Measurements from ENCODE around the gene NDUFA13. TPM values are rescaled to one million over a fixed set of nuclear protein-coding genes. Genes with fewer than 3 reads are reported as not detected.

The NDUFA13 gene
- total and polyA plus RNA-seq, 12 donors, result 856 to 1,278 (median 1,153) TPM

DNA sequence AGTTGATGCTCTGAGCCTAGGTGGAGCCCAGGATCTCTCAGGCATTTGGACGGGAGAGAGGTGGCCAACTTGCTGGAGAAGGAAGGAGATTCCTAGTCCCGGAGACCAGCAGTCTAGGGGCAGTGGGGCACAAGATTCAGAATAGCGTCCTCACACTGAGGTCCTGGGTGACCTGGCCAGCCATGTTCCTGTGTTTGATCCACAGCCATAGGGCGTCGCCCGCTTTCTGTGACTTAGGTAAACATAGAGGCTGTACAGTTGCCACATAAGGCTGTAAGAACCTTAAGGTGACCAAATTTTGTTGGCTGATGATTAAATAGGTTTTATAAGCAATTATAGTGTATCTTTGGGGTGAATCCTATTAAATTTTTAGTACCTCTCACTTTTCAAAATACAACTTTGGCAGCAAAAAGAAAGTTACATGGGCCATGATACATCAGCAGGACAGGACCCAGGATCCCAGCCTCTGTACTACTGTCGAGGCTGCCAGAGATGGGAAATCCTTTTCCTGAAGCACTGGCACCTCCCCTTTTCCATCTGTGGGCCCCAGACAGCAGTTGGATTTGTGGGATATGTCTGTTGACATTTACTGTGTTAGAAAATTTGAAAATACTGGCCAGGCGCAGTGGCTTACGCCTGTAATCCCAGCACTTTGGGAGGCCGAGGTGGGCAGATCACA, 38.2 kb upstream of the NDUFA13 start:
- DNase-seq, result no peak
- H3K27ac ChIP-seq, result no peak overlapping the region
- intact Hi-C loops (cut with DNase I), result loop anchor here in 2 of 10 donors (5.0 to 10.0 kb wide), 2 partner anchors 63 to 76 kb away; no protein-coding TSS in a partner anchor
- peaks cover 0 to 47% (median 21%) of the 10 kb centered on the region in 9 donors for H3K4me1 ChIP-seq
- H3K4me3 ChIP-seq, result no peak overlapping the region
- H3K9me3 ChIP-seq, result no peaks in the 10 kb centered on the region
- H3K36me3 ChIP-seq, result peaks cover 0 to 56% (median 0%) of the 10 kb centered on the region in 9 donors
- no peak for ATAC-seq
- TF ChIP-seq, protein P1, sequence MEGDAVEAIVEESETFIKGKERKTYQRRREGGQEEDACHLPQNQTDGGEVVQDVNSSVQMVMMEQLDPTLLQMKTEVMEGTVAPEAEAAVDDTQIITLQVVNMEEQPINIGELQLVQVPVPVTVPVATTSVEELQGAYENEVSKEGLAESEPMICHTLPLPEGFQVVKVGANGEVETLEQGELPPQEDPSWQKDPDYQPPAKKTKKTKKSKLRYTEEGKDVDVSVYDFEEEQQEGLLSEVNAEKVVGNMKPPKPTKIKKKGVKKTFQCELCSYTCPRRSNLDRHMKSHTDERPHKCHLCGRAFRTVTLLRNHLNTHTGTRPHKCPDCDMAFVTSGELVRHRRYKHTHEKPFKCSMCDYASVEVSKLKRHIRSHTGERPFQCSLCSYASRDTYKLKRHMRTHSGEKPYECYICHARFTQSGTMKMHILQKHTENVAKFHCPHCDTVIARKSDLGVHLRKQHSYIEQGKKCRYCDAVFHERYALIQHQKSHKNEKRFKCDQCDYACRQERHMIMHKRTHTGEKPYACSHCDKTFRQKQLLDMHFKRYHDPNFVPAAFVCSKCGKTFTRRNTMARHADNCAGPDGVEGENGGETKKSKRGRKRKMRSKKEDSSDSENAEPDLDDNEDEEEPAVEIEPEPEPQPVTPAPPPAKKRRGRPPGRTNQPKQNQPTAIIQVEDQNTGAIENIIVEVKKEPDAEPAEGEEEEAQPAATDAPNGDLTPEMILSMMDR (IDR thresholded peaks at IDR 0.05), result no peak
- 92 to 93% methylated on average over 10 of the region's 10 CpGs for WGBS, 2 donors
- H3K27me3 ChIP-seq, result no peaks in the 10 kb centered on the region

DNA sequence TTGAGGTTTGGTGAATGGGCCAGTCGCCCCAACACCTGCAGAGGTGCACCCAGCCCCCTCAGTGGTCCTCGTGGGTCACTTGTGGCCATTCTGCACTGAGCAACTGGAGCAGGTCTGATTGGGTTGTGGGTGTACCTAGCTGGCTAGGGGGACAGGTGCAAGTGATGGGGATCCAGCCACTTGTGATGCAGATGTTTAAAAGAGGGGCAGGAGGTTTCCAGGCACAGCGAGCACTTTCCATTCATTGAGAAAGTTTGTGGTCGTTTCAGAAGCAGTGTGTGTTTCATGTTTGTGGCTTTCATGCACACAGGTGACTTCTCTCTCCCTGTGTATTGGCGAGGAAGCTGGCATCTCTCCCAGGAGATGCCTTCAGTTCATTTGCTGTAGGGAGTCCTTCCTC, 35.3 kb upstream of the NDUFA13 start:
- TF ChIP-seq, protein P1 (IDR thresholded peaks at IDR 0.05), result no peak
- 82 to 88% methylated on average over 5 of the region's 5 CpGs for WGBS, 2 donors
- no peaks in the 10 kb centered on the region for H3K27me3 ChIP-seq
- ATAC-seq (no peak), DNase-seq (no peak)
- peaks cover 0 to 46% (median 0%) of the 10 kb centered on the region in 9 donors for H3K36me3 ChIP-seq
- no peak overlapping the region for H3K27ac ChIP-seq
- intact Hi-C loops (cut with DNase I), result loop anchor here in 1 of 10 donors (10.0 kb wide), 1 partner anchor 76 kb away; the partner anchor contains the start of gene GATAD2A
- peaks cover 7 to 43% (median 22%) of the 10 kb centered on the region in 9 donors for H3K4me1 ChIP-seq
- no peaks in the 10 kb centered on the region for H3K9me3 ChIP-seq
- H3K4me3 ChIP-seq, result no peak overlapping the region

GRCh38 chr19:19482809-19483596, 33.0 kb upstream of the NDUFA13 start:
- intact Hi-C loops (cut with DNase I), result loop anchor here in 1 of 10 donors (10.0 kb wide), 1 partner anchor 78 kb away; the partner anchor contains the start of gene GATAD2A
- TF ChIP-seq, protein P1 (IDR thresholded peaks at IDR 0.05), result no peak
- no peaks in the 10 kb centered on the region for H3K27me3 ChIP-seq
- DNase-seq (no peak), ATAC-seq (no peak)
- 56 to 69% methylated on average over 19 of the region's 19 CpGs for WGBS, 2 donors
- peaks cover 0 to 49% (median 0%) of the 10 kb centered on the region in 9 donors for H3K36me3 ChIP-seq
- no peaks in the 10 kb centered on the region for H3K9me3 ChIP-seq
- no peak overlapping the region for H3K4me3 ChIP-seq
- H3K27ac ChIP-seq, result no peak overlapping the region
- H3K4me1 ChIP-seq, result peaks cover 7 to 49% (median 25%) of the 10 kb centered on the region in 9 donors

Data from heart right ventricle (tissue), 16 donors.